Adrenal gland (tissue), 12 donors: ENCODE measurements around the gene LEPROT. TPM values are rescaled to one million over a fixed set of nuclear protein-coding genes. Genes with fewer than 3 reads are reported as not detected.

Experiments
- DNase-seq, 7 donors: peaks; one replicate each; pipeline ENCODE4 v3.0.0-alpha.2; 2019 to 2020
- H3K27ac ChIP-seq, 5 donors: fragments of 200-600 bp; sonication (generic) in 4 of 5; 1 replicate in 3 of 5; 2 replicates in 2 of 5; pipeline versions ENCODE4 v1.5.1 to v1.8.0; 2016 to 2020; ENCODE audit warnings: mild to moderate bottlenecking in 1 of 5
- H3K27me3 ChIP-seq: fragments of 200-600 bp; 2 replicates; pipeline ENCODE4 v1.8.0; 2021
- H3K36me3 ChIP-seq, 2 donors: fragments of 200-600 bp; replicated peaks in 1 of 2; 1 replicate in 1 of 2; 2 replicates in 1 of 2; pipeline versions ENCODE4 v1.5.1 to v1.8.0; 2018 to 2022
- H3K4me1 ChIP-seq, 2 donors: fragments of 200-600 bp; replicated peaks in 1 of 2; 1 replicate in 1 of 2; 2 replicates in 1 of 2; pipeline versions ENCODE4 v1.5.1 to v1.8.0; 2018 to 2021
- H3K4me3 ChIP-seq, 4 donors: fragments of 200-600 bp; sonication (generic) in 3 of 4; one replicate each; pipeline ENCODE4 v1.5.1; 2016 to 2018
- H3K9me3 ChIP-seq, 3 donors: fragments of 200-600 bp; sonication (generic) in 1 of 3; replicated peaks in 1 of 3; 1 replicate in 2 of 3; 2 replicates in 1 of 3; pipeline versions ENCODE4 v1.5.1 to v1.8.0; 2016 to 2021
- CTCF ChIP-seq, 6 experiments: fragments of 450-650 bp in 4 of 6; fragments of 200-600 bp in 2 of 6; sonication (generic) in 1 of 6; IDR thresholded peaks; 1 replicate in 5 of 6; 2 replicates in 1 of 6; pipeline versions ENCODE4 v1.5.1 to v1.8.0; 2016 to 2021; ENCODE audit warnings: antibody characterized with exemption in 6 of 6, mild to moderate bottlenecking in 2 of 6, moderate library complexity in 1 of 6
- POLR2A ChIP-seq, 2 donors: fragments of 450-650 bp; IDR thresholded peaks; one replicate each; pipeline ENCODE4 v1.6.1; 2017; ENCODE audit warnings: antibody characterized with exemption in 2 of 2, mild to moderate bottlenecking in 2 of 2, moderate library complexity in 1 of 2
- WGBS, 4 donors: extraction: QIAGEN DNeasy Blood & Tissue Kit in 2 of 4; methylation state at CpG; one replicate each; pipeline versions ENCODE4 v1.1.5 to v1.1.7; 2013 to 2017; 5-methylcytosine and 5-hydroxymethylcytosine counted together
- intact Hi-C, 2 donors: fragments of 100-400 bp; cut with DNase I; formaldehyde crosslinking; loops; one replicate each; pipeline versions ENCODE4 v1.14.1 to v1.15.0; 2022 to 2023
- polyA plus RNA-seq, 3 donors: library from polyadenylated mRNA; stranded (reverse); fragments of 200-250 nt in 2 of 3; fragments of 350-450 nt in 1 of 3; fragmentation: Illumina TruSeq in 1 of 3; extraction: RNeasy Lipid Tissue Mini Kit (QIAGEN cat#74804) in 1 of 3; gene quantifications; one replicate each; pipeline ENCODE4 v1.2.3, GENCODE V29; 2013 to 2014
- small RNA-seq, 2 donors: library from RNA; depleted of rRNA; stranded (forward); fragments of <200 nt; gene quantifications; one replicate each; pipeline ENCODE3, GENCODE V24; 2016
- total RNA-seq, 9 donors: library from RNA; depleted of rRNA in 4 of 9; stranded (reverse); fragments of >200 nt in 4 of 9; fragments of 120-200 nt in 1 of 9; fragmentation: NEBNext Ultra II Directional in 1 of 9; extraction: Animal tissue kit (Norgen Biotek cat#: 25700) in 1 of 9; gene quantifications; one replicate each; pipeline versions ENCODE4 v1.1.0 to v1.2.4, GENCODE V29; 2013 to 2023
- donor health status: healthy with polysubstance abuse.
- donor health status: Bipolar disorder and iron deficiency.
- donor health status: DM: yes; HTN: yes; CAD: no.
- donor health status: DM: no; HTN: no; CAD: no.
- donor health status: DM: no; HTN: no; CAD: no.
- donor health status: DM: yes; HTN: yes; CAD: no.

The LEPROT gene
- total and polyA plus RNA-seq, 12 donors, result 35.4 to 155 (median 93.1) TPM

- H3K36me3 ChIP-seq, result no peaks in the 10 kb centered on the region
- H3K4me1 ChIP-seq, result no peaks in the 10 kb centered on the region
- H3K27ac ChIP-seq, result no peak overlapping the region
- no peak for DNase-seq
- H3K27me3 ChIP-seq, result no peaks in the 10 kb centered on the region
- no peak overlapping the region for H3K4me3 ChIP-seq
- TF ChIP-seq POLR2A (IDR thresholded peaks at IDR 0.05) (no peak), CTCF (IDR thresholded peaks at IDR 0.05) (no peak)
- intact Hi-C loops, result no loop called here
- no peaks in the 10 kb centered on the region for H3K9me3 ChIP-seq
- WGBS, 4 donors, result 93 to 96% (median 94%) methylated on average over 4 of the region's 4 CpGs
Observed at GRCh38 chr1:65479554-65480204, 59.2 kb downstream of the LEPROT start.

GRCh38 chr1:65480684-65481405, 60.4 kb downstream of the LEPROT start:
- TF ChIP-seq CTCF (IDR thresholded peaks at IDR 0.05) (no peak), POLR2A (IDR thresholded peaks at IDR 0.05) (no peak)
- whole genome bisulfite sequencing, 4 donors, result 80 to 95% (median 91%) methylated on average over 4 of the region's 4 CpGs
- intact Hi-C loops, result no loop called here

GRCh38 chr1:65483993-65484754, 63.7 kb downstream of the LEPROT start:
- H3K9me3 ChIP-seq, result no peaks in the 10 kb centered on the region
- no peak for DNase-seq
- WGBS, 4 donors, result 81 to 89% (median 86%) methylated on average over 8 of the region's 8 CpGs
- H3K4me1 ChIP-seq, result no peaks in the 10 kb centered on the region
- intact Hi-C loops, result no loop called here
- H3K4me3 ChIP-seq, result no peak overlapping the region
- TF ChIP-seq POLR2A (IDR thresholded peaks at IDR 0.05) (no peak), CTCF (IDR thresholded peaks at IDR 0.05) (no peak)
- no peaks in the 10 kb centered on the region for H3K36me3 ChIP-seq
- no peaks in the 10 kb centered on the region for H3K27me3 ChIP-seq
- H3K27ac ChIP-seq, result no peak overlapping the region

More at GRCh38 chr1:65480684-65481405, 60.4 kb downstream of the LEPROT start:
- Histone ChIP-seq H3K27ac (no peak overlapping the region), H3K4me1 (no peaks in the 10 kb centered on the region), H3K27me3 (no peaks in the 10 kb centered on the region), H3K4me3 (no peak overlapping the region), H3K9me3 (no peaks in the 10 kb centered on the region), H3K36me3 (no peaks in the 10 kb centered on the region)
- DNase-seq, result no peak

Small RNAs within 50 kb of the gene (small RNA-seq; reads per million reads assigned to genes)
- gene RNU2-15P, result 0 reads per million in 2 donors

Other genes with a start within 250 kb of the LEPROT start
- 10 to 100 TPM in 7 of 9 donors, 1 to 10 TPM in 2; 7.5 to 39.8 (median 14.5) TPM for gene DNAJC6, start 111.1 kb upstream of the LEPROT start, total RNA-seq
- gene DNAJC6, start 111.1 kb upstream of the LEPROT start, polyA plus RNA-seq, result 10 to 100 TPM in 1 of 3 donors, 1 to 10 TPM in 2; 1.5 to 27.0 (median 2.7) TPM
- gene LEPR, start within 50 bp of the LEPROT start, total RNA-seq, result 10 to 100 TPM in 3 of 9 donors, 1 to 10 TPM in 6; 4.4 to 16.2 (median 7.0) TPM
- 1 to 10 TPM; 3.8 to 7.4 (median 4.2) TPM for gene LEPR, start within 50 bp of the LEPROT start, polyA plus RNA-seq